ENCODE measurements around the gene GNB3.

GRCh38 chr12:6807170-6807569 is 33.6 kb upstream of the GNB3 start:
- TF ChIP-seq POLR2A (IDR thresholded peaks at IDR 0.05) (no peak), CTCF (IDR thresholded peaks at IDR 0.05) (no peak)

All from thyroid gland (tissue), 4 donors.